ENCODE measurements around the gene ZNF593. TPM values are rescaled to one million over a fixed set of nuclear protein-coding genes. Genes with fewer than 3 reads are reported as not detected.

ZNF593 gene
- total and polyA plus RNA-seq, 9 of the 15 experiments (the other 6 are each of a cell fraction or from before 2014, with no cell fraction given): 9.8 to 334 (median 48.2) TPM

GRCh38 chr1:26125946-26126320 lies 43.8 kb upstream of the ZNF593 start (continued):
- TF ChIP-seq ZNF318 (IDR thresholded peaks at IDR 0.05; ENCODE audit: borderline replicate concordance in 1 of 2, low read depth in 1 of 2) (0 out of 4 replicates have a peak, but pooled peaks of 1 of the 2 experiments have one; percentile 53), ZNF785 (CRISPR knock-in tag; IDR thresholded peaks at IDR 0.05) (no peak), DEAF1 (CRISPR knock-in tag; IDR thresholded peaks at IDR 0.05) (0 out of 2 replicates have a peak, but pooled peaks have one; percentile 4), DMBX1 (CRISPR knock-in tag; IDR thresholded peaks at IDR 0.05; ENCODE audit: borderline replicate concordance) (peak; percentile 17; the same call in 1 of the 2 replicates), ZNF655 (CRISPR knock-in tag; IDR thresholded peaks at IDR 0.05) (0 out of 2 replicates have a peak, but pooled peaks have one; percentile 30), ZBTB7A (IDR thresholded peaks at IDR 0.05; ENCODE audit: borderline replicate concordance, control insufficient read depth, low read depth, low read length) (no peak), MECOM (CRISPR knock-in tag; IDR thresholded peaks at IDR 0.05) (no peak), ZBTB11 (CRISPR knock-in tag; IDR thresholded peaks at IDR 0.05) (peak in 1 of 3 experiments; percentile 46; a peak in 1 of 6 replicates), SIN3A (IDR thresholded peaks at IDR 0.05; ENCODE audit: borderline replicate concordance in 2 of 2, control insufficient read depth in 1 of 2, low read depth in 2 of 2, low read length in 2 of 2) (peak in 1 of 2 experiments; percentile 35; a peak in 1 of 4 replicates), ZFPM2 (CRISPR knock-in tag; IDR thresholded peaks at IDR 0.05) (no peak), SRF (CRISPR knock-in tag; IDR thresholded peaks at IDR 0.05) (0 out of 4 replicates have a peak, but pooled peaks of 1 of the 2 experiments have one; percentile 12)
